Esophagus squamous epithelium (tissue), 5 donors: ENCODE data around the gene ANTXR2. TPM values are rescaled to one million over a fixed set of nuclear protein-coding genes. Genes with fewer than 3 reads are reported as not detected.

ENCODE experiments used
- DNase-seq: peaks from one replicate; lab custom pipeline; 2025; lab: John Stamatoyannopoulos, UW
- H3K27ac ChIP-seq, 4 donors: fragments of 200-600 bp; sonication (generic); one replicate each; pipeline ENCODE4 v1.5.1; 2016 to 2019; ENCODE audit warnings: mild to moderate bottlenecking in 1 of 4
- H3K27me3 ChIP-seq, 4 donors: fragments of 200-600 bp; sonication (generic); 1 replicate in 3 of 4; 2 replicates in 1 of 4; pipeline versions ENCODE4 v1.5.1 to v1.6.0; 2017 to 2021; ENCODE audit warnings: antibody characterized with exemption in 1 of 4
- H3K36me3 ChIP-seq, 3 donors: fragments of 200-600 bp; sonication (generic); one replicate each; pipeline ENCODE4 v1.5.1; 2016 to 2019
- H3K4me1 ChIP-seq, 3 donors: fragments of 200-600 bp; sonication (generic); one replicate each; pipeline ENCODE4 v1.5.1; 2017 to 2019
- H3K4me3 ChIP-seq, 4 donors: fragments of 200-600 bp; sonication (generic); 1 replicate in 3 of 4; 2 replicates in 1 of 4; pipeline ENCODE4 v1.5.1; 2016 to 2019; ENCODE audit warnings: mild to moderate bottlenecking in 2 of 4, moderate library complexity in 1 of 4
- H3K9me3 ChIP-seq, 3 donors: fragments of 200-600 bp; sonication (generic); one replicate each; pipeline ENCODE4 v1.5.1; 2016 to 2019
- POLR2A ChIP-seq, 4 donors: fragments of 450-650 bp; IDR thresholded peaks; one replicate each; pipeline ENCODE4 v1.6.1; 2017; ENCODE audit warnings: antibody characterized with exemption in 4 of 4, mild to moderate bottlenecking in 4 of 4, moderate library complexity in 3 of 4
- WGBS, 2 donors: methylation state at CpG; one replicate each; pipeline ENCODE4 v1.1.5; 2018; 5-methylcytosine and 5-hydroxymethylcytosine counted together
- intact Hi-C: fragments of 100-400 bp; cut with DNase I; formaldehyde crosslinking; loops from one replicate; pipeline ENCODE4 v1.15.0; 2022
- total RNA-seq, 4 donors: library from RNA; depleted of rRNA; stranded (reverse); fragments of >200 nt; gene quantifications; one replicate each; pipeline ENCODE4 v1.1.0, GENCODE V29; 2016
- TF ChIP-seq, protein P1 (sequence below), 6 experiments: fragments of 450-650 bp in 4 of 6; fragments of 200-600 bp in 2 of 6; sonication (generic) in 2 of 6; IDR thresholded peaks; one replicate each; pipeline ENCODE4 v1.5.1; 2016 to 2019; ENCODE audit warnings: antibody characterized with exemption in 6 of 6, mild to moderate bottlenecking in 4 of 6, moderate library complexity in 4 of 6
- donor health status: DM: yes; HTN: yes; CAD: no.

The ANTXR2 gene
- total RNA-seq, 4 donors from 2014 or later = 1.6 to 60.3 (median 21.5) TPM

DNA sequence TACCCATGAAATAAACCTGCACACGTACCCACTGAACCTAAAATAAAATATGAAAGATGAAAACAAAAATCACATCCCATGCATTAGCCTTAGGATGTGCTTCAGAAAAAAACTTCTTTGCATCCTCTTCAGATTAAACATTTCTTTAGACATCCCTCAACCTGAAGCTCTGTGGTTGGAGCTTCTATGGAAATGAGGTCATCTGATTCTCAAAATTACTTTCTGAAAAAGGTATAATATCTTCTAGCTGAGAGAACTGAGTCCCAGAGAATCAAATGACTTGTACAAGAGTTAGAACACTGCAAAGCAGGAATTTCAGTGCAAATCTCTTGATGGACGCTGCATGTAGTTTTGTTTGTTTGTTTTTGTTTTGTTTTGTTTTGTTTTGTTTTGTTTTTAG, 19.1 kb upstream of the ANTXR2 start:
- TF ChIP-seq POLR2A (IDR thresholded peaks at IDR 0.05) = no peak
- TF ChIP-seq, protein P1, sequence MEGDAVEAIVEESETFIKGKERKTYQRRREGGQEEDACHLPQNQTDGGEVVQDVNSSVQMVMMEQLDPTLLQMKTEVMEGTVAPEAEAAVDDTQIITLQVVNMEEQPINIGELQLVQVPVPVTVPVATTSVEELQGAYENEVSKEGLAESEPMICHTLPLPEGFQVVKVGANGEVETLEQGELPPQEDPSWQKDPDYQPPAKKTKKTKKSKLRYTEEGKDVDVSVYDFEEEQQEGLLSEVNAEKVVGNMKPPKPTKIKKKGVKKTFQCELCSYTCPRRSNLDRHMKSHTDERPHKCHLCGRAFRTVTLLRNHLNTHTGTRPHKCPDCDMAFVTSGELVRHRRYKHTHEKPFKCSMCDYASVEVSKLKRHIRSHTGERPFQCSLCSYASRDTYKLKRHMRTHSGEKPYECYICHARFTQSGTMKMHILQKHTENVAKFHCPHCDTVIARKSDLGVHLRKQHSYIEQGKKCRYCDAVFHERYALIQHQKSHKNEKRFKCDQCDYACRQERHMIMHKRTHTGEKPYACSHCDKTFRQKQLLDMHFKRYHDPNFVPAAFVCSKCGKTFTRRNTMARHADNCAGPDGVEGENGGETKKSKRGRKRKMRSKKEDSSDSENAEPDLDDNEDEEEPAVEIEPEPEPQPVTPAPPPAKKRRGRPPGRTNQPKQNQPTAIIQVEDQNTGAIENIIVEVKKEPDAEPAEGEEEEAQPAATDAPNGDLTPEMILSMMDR (IDR thresholded peaks at IDR 0.05) = no peak
- no peaks in the 10 kb centered on the region for H3K36me3 ChIP-seq
- WGBS, 2 donors = 73 to 83% methylated on average over 2 of the region's 2 CpGs
- H3K4me1 ChIP-seq = no peaks in the 10 kb centered on the region
- H3K9me3 ChIP-seq = no peaks in the 10 kb centered on the region
- DNase-seq = no peak
- intact Hi-C loops = no loop called here
- H3K27ac ChIP-seq = no peak overlapping the region
- H3K4me3 ChIP-seq = no peak overlapping the region
- no peaks in the 10 kb centered on the region for H3K27me3 ChIP-seq

DNA sequence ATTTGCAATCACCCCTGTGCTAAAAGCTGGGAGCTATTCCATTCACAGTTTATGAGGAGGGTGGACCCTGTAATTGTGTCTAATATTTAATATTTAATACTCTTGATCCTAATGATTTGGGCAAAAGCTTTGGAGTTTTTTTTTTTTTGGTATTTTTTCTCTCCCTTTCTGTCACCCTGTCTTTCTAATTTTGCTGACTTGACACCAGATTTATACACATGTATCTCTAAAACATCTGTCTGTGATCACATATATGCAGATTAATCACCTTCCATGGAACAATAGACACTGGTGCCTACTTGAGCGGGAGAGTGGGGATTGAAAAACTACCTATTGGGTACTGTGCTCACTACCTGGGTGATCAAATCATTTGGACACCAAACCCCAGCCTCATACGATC, 18.7 kb upstream of the ANTXR2 start:
- H3K4me3 ChIP-seq = no peak overlapping the region
- H3K36me3 ChIP-seq = no peaks in the 10 kb centered on the region
- TF ChIP-seq POLR2A (IDR thresholded peaks at IDR 0.05) = no peak
- TF ChIP-seq, protein P1 (IDR thresholded peaks at IDR 0.05) = no peak
- WGBS, 2 donors = 78 to 92% methylated on average over 2 of the region's 2 CpGs
- no peak for DNase-seq
- H3K27ac ChIP-seq = no peak overlapping the region
- H3K4me1 ChIP-seq = no peaks in the 10 kb centered on the region
- no peaks in the 10 kb centered on the region for H3K27me3 ChIP-seq
- no peaks in the 10 kb centered on the region for H3K9me3 ChIP-seq
- intact Hi-C loops = no loop called here

DNA sequence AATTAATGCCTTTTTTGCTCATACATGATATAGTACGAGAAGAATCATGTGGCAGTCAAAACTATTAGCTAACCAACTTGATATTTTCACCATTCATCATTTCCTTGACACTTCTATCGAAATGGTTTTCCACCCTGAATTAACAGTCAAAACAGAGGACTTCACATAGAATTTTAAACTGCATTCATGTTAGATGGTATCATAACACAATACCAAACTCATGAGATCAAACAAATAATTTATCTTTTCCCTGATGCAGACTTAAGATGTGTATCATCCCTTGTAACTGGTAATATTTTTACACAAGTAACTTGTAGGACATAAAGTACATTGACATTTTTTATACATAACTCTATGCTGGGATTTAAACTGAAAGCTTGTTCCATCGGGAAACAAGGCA, 18.2 kb upstream of the ANTXR2 start:
- 69 to 70% methylated on average over 3 of the region's 3 CpGs for WGBS, 2 donors
- DNase-seq = no peak

DNA sequence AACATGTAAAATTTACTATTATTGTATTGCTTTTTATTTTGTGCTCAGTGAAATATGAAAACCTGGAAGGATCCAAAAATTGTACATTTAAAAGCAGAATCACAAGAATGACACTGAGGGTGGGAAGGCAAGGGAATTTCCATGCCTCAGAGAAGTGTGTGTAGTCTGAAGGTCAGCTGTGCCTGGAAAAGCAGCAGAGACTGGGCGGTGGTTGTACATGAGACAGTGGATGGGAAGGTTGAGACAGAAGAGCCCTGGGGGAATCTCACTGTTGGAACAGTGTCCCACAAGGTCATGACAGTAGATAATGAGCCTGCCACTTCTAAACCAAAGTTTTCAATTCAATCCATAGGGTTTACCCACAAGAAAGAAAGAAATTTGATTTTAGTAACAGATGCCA, 17.1 kb upstream of the ANTXR2 start:
- 57 to 72% methylated on average over 1 of the region's 1 CpG for WGBS, 2 donors
- TF ChIP-seq POLR2A (IDR thresholded peaks at IDR 0.05) = no peak
- TF ChIP-seq, protein P1 (IDR thresholded peaks at IDR 0.05) = no peak
- no peak for DNase-seq
- Histone ChIP-seq H3K36me3 (no peaks in the 10 kb centered on the region), H3K4me1 (no peaks in the 10 kb centered on the region), H3K9me3 (no peaks in the 10 kb centered on the region), H3K27me3 (no peaks in the 10 kb centered on the region), H3K4me3 (no peak overlapping the region), H3K27ac (no peak overlapping the region)
- intact Hi-C loops = no loop called here

More for the DNA sequence above, 18.2 kb upstream of the ANTXR2 start:
- Histone ChIP-seq H3K9me3 (no peaks in the 10 kb centered on the region), H3K4me3 (no peak overlapping the region), H3K27me3 (no peaks in the 10 kb centered on the region), H3K4me1 (no peaks in the 10 kb centered on the region), H3K36me3 (no peaks in the 10 kb centered on the region), H3K27ac (no peak overlapping the region)
- intact Hi-C loops = no loop called here
- TF ChIP-seq, protein P1 (IDR thresholded peaks at IDR 0.05) = no peak
- TF ChIP-seq POLR2A (IDR thresholded peaks at IDR 0.05) = no peak

DNA sequence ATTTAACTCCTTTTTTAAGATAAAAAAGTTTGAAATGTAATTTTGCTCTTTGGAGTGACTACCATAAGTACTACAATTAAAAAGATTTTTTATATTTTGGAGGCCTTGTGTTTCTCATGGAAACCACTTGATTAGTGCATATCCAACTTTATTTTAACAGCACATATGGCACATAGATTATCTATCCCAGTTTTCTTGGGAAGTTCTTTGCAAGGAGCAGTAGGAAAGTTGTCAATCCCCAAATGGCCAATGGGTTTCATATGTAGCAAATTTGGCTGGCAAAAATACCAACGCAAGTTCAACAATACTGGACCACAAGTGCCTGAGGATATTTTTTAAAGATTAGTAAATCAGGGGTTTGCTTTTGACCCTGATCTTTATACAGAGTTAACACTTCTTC, 15.4 kb upstream of the ANTXR2 start:
- no peaks in the 10 kb centered on the region for H3K4me1 ChIP-seq
- no peaks in the 10 kb centered on the region for H3K27me3 ChIP-seq
- TF ChIP-seq POLR2A (IDR thresholded peaks at IDR 0.05) = no peak
- TF ChIP-seq, protein P1 (IDR thresholded peaks at IDR 0.05) = no peak
- H3K4me3 ChIP-seq = no peak overlapping the region
- no peaks in the 10 kb centered on the region for H3K36me3 ChIP-seq
- WGBS, 2 donors = 87 to 100% methylated on average over 1 of the region's 1 CpG
- intact Hi-C loops = no loop called here
- no peak for DNase-seq
- H3K9me3 ChIP-seq = no peaks in the 10 kb centered on the region
- H3K27ac ChIP-seq = no peak overlapping the region
